Measurements from ENCODE around the gene LKAAEAR1.

GRCh38 chr20:64115171-64115911 lies 31.1 kb upstream of the LKAAEAR1 start:
- no peak for TF ChIP-seq POLR2A (IDR thresholded peaks at IDR 0.05)
- no peak for TF ChIP-seq CTCF (IDR thresholded peaks at IDR 0.05)

Data from Peyer's patch (tissue), 4 donors.